HuH-7.5 (cell line): ENCODE measurements around the gene LIMS4.
"Not testable (repeated sequence)": the region's sequence is repeated elsewhere in the genome, so short reads cannot be mapped to it uniquely, and the experiment has no call there.

Experiments used
- DNase-seq: peaks from one replicate; pipeline ENCODE4 v3.0.0; 2011; ENCODE audit warnings: low spot score

The LIMS4 gene

GRCh38 chr2:110450951-110451350 is 21.7 kb downstream of the LIMS4 start:
- DNase-seq, result not testable (repeated sequence)

DNA sequence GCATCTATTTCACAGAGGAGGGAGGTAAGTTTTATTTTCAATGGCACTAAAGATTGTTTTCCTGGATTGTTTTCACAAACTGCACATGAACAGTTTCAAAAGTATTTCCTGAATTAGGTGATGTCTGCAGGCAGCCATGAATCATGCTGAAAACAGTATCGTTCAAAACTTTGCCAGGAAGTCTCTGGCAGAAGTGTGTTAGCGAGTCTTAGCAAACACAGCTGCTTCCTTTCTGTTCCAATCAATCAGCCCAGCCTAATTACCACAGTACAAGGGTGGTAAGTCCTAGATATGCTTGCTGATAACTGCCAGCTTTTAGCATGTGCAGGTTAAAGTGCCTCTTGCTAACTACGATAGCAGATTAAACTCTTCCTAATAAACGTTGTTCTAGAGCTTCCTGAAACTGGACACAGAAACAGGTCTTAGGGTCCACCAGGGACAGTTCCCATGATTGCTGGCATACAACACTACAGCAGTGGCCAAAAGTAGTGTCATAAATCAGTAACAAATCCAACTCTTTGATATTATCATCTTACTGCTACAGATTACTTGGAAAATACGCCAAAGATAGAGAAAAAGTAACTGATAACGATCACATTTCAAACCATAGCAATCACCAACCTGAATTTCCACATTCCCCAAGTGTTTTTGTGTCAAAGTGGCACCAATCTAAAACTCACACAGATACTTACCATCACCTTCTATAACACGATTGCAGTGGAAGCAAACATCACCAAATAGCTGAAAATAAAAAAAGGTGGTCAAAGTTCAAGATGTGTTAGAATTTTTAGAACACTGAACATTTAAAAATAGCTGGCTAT is 23.3 kb downstream of the LIMS4 start:
- not testable (repeated sequence) for DNase-seq

DNA sequence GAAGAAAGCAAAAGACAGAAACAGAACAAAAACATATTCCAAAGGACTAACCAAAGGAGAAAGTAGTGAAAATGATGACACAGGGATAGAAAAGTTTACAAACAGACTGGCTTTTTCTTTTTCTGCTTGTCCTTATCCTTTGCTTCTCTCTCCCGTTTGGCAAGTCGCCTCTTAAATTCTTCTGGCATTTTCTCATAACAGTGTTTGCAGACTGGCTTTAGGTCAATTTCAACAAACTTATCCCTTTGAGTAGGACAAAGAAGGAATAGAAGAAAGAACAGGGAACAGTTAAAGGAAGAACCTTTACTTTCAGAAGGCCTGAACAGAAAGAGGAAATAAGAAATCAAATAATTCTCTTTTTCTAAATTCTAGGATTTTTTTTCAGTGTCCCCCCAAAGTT is 26.0 kb downstream of the LIMS4 start:
- DNase-seq, result not testable (repeated sequence)

DNA sequence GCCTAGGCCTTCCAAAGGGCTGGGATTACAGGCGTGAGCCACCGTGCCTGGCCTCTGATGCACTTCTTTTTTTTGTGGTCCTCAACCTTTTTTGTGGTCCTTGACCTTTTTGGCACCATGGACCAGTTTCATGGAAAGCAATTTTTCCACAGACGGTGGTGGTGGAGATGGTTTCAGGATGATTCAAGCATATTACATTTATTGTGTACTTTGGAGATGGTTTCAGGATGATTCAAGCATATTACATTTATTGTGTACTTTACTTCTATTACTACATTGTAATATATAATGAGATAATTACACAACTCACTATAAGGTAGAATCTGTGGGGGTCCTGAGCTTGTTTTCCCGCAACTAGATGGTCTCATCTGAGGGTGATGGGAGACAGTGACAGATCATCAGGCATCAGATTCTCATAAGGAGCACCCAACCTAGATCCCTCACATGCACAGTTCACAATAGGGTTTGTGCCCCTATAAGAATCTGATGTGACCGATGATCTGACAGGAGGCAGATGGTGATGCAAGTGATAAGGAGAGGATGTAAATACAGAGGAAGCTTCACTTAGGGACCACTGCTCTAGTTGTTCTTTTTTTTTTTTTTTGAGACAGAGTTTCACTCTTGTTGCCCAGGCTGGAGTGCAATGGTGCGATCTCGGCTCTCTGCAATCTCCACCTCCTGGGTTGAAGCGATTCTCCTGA is 29.2 kb downstream of the LIMS4 start:
- not testable (repeated sequence) for DNase-seq

DNA sequence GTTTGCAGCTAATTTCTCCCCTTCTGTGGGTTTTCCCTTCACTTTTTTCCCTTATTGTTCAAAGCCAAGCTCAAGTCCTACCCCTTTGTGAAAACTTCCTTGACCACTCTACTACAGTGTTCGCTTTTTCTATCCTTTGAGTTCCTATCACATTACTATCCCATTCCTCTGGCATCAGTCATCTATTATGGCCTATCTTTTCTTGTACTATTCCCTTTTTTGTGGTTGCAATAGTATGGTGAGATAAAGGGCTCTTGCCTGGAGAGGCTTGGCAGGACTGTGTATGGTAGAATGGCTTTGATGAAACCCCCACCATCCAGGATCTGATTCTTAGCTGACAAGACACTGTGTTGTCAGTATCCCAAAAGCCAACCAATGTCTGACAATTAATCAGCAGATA is 30.7 kb downstream of the LIMS4 start:
- DNase-seq, result not testable (repeated sequence)

- not testable (repeated sequence) for DNase-seq
Observed at GRCh38 chr2:110434565-110434964, 38.1 kb downstream of the LIMS4 start.

GRCh38 chr2:110425725-110426124 is 46.9 kb downstream of the LIMS4 start:
- DNase-seq, result not testable (repeated sequence)

GRCh38 chr2:110424421-110424820 is 48.2 kb downstream of the LIMS4 start:
- DNase-seq, result not testable (repeated sequence)

GRCh38 chr2:110423574-110423962 is 49.0 kb downstream of the LIMS4 start:
- DNase-seq, result not testable (repeated sequence)

DNA sequence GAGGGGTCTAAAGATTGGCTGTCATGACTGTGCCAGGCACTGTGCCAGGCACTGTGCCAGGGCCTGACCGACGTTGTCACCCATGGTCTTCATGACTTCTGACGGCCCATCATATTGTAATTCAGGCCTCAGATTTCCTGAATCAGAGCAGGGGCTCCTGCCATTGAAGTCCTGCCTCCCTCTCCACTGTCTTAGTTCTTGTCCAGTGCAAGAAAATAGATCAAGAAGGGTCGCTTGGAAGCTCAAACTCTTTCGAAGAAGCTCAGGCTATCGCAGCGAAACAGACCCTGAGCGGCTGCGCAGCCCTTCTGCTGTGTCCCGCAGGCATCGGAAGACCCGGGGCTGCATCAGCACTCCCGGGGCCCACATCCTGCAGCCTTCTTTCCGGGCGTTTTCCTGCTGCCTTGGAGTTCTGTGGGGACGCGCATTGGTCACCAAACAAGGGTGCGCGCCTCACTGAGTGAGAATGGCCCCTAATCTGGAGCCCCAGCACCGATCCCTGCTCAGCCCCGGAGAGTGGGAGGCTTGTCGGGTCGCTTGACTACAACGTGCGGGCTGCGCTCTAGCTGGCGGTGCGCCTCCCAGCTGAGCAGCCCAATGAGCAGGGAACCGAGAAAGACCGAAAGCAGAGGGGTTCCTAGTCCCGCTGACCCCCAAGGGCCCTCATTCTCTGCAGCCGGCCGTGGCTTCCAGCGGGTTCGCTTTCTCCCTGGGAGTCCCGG is 49.6 kb downstream of the LIMS4 start:
- DNase-seq, result not testable (repeated sequence)

DNA sequence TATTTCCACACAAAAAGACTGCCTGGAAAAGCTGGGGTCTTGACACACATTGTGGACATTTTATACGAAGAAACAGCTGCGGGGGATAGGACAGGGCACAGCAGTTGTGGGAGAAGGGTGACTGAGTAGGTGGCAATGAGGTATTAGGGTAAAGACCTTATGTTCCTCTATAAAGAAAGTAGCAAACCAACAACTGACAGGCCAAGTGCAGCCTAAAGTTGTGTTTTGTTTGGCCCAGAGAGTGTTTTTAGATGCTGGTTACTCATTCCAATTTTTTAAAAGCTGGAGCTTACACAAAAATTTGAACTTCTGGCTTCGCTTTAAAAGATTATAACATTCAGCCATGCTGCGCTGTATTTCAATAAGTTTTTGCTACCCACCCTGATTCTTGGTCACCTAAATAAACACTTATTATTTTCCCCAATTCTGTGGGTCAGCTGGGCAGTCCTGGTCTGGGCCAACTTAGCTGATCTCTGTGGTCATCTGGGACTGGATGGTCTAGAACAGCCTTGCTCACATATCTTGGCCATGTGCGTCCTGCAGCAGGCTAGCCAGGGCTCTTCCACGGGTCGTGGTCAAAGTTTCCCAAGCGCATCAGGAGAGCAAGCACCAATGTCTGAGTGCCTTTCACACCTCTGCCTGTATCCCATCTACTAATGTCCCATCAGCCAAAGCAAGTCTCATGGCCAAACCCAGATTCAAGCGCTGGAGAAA is 51.8 kb downstream of the LIMS4 start:
- not testable (repeated sequence) for DNase-seq

- not testable (repeated sequence) for DNase-seq
Observed at GRCh38 chr2:110407142-110407541, 65.5 kb downstream of the LIMS4 start.

- not testable (repeated sequence) for DNase-seq
Observed at GRCh38 chr2:110404988-110405387, 67.6 kb downstream of the LIMS4 start.

DNA sequence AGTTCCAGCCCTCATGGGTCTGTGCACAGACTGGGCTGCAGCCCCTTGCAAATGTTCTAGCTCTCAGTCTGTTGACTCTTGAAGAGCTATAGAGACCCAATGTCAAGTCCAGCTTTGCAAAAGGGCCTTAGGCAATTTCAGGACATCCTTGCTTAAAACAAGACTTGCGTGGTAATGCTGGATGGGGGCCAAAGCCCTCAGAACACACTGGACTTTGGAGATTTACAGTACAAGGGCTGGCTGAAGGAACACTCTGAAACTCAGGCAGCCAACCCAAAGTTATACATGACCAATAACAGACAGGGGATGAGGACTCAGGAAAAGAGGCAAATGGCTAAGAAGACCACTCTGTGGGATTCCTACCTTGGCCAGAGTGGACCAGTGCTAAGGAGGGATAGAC is 68.4 kb downstream of the LIMS4 start:
- DNase-seq, result not testable (repeated sequence)

DNA sequence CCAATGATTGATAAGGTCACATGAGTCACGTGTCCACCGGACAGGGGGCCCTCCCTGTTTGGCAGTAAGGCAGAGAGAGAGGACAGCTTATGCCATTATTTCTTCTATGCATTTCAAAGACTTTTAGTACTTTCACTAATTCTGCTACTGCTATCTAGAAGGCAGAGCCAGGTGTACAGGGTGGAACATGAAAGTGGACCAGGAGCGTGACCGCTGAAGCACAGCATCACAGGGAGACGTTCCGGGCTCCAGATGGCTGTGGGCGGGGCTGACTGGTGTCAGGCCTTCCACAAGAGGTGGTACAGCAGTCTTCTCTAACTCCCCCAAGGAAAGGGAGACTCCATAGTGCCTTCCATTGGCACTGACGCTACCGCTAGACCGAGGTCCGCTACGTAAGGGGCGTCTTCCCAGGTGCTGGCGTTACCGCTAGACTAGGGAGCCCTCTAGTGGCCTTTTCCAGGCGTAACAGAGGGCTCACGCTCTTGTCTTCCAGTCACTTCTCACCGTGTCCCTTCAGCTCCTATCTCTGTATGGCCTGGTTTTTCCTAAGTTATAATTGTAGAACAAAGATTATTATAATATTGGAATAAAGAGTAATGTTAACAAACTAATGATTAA is 71.5 kb downstream of the LIMS4 start:
- DNase-seq, result not testable (repeated sequence)

GRCh38 chr2:110399378-110399777 is 73.2 kb downstream of the LIMS4 start:
- not testable (repeated sequence) for DNase-seq

DNA sequence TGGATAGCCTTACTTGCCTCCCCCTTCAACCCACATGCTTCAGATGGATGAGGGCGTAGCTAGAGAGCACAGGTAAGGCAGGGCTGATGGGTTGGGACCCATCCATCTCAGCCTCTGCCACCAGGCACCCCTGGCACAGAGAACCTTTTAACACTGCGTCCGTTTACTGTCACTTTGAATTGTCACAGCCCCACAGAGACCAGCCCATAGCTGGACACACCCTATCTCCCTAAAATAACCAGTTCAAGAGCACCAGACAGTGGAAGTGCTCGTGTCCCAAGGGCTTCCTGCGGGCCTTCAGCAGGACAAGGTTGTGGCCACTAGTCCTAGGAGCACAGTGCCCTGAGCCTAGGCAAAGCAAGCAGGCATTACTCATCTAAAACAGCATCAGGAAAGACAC is 76.6 kb downstream of the LIMS4 start:
- DNase-seq, result not testable (repeated sequence)
